HG02885 (cell line): ENCODE measurements around the gene KLHDC3.
"Not testable (repeated sequence)": the region's sequence is repeated elsewhere in the genome, so short reads cannot be mapped to it uniquely, and the experiment has no call there.

Source experiments
- ATAC-seq: cut with Tn5 transposase; IDR thresholded peaks from one replicate; pipeline ENCODE4 v1.9.1; 2021; ENCODE audit warnings: mild to moderate bottlenecking; ENCODE audit not compliant: unreplicated experiment, poor library complexity

The KLHDC3 gene

GRCh38 chr6:43021270-43022047 is 7.4 kb downstream of the KLHDC3 start, which contains the start of gene RRP36:
TSS of gene RRP36 (plus strand) at chr6:43021623. CDS start at chr6:43021655, 32 bp downstream.
- ATAC-seq, result peak; percentile 84

- ATAC-seq, result no peak
Measured at GRCh38 chr6:43024436-43024835, 10.4 kb downstream of the KLHDC3 start.

GRCh38 chr6:43026365-43026764 is 12.3 kb downstream of the KLHDC3 start:
- no peak for ATAC-seq

GRCh38 chr6:43029120-43029519 is 15.1 kb downstream of the KLHDC3 start:
- no peak for ATAC-seq

GRCh38 chr6:43032326-43032725 is 18.3 kb downstream of the KLHDC3 start:
- no peak for ATAC-seq

GRCh38 chr6:43033496-43034189 is 19.6 kb downstream of the KLHDC3 start:
- no peak for ATAC-seq

- ATAC-seq, result no peak
Measured at GRCh38 chr6:43034190-43034525, 20.1 kb downstream of the KLHDC3 start.

GRCh38 chr6:43035495-43036194 is 21.6 kb downstream of the KLHDC3 start:
- no peak for ATAC-seq

- no peak for ATAC-seq
Measured at GRCh38 chr6:43036712-43037111, 22.7 kb downstream of the KLHDC3 start.

GRCh38 chr6:43037197-43037596 is 23.1 kb downstream of the KLHDC3 start:
- no peak for ATAC-seq

- no peak for ATAC-seq
Measured at GRCh38 chr6:43037706-43038105, 23.7 kb downstream of the KLHDC3 start.

- no peak for ATAC-seq
Measured at GRCh38 chr6:43038727-43039126, 24.7 kb downstream of the KLHDC3 start.

GRCh38 chr6:43040542-43041257 is 26.7 kb downstream of the KLHDC3 start:
- no peak for ATAC-seq

GRCh38 chr6:43041475-43041874 is 27.4 kb downstream of the KLHDC3 start:
- not testable (repeated sequence) for ATAC-seq

- ATAC-seq, result no peak
Measured at GRCh38 chr6:43043310-43043709, 29.3 kb downstream of the KLHDC3 start.

GRCh38 chr6:43045371-43045930 is 31.4 kb downstream of the KLHDC3 start:
- no peak for ATAC-seq

GRCh38 chr6:43047998-43048397 is 33.9 kb downstream of the KLHDC3 start:
- ATAC-seq, result no peak

- ATAC-seq, result no peak
Measured at GRCh38 chr6:43050981-43051380, 36.9 kb downstream of the KLHDC3 start.

- ATAC-seq, result no peak
Measured at GRCh38 chr6:43052225-43052841, 38.3 kb downstream of the KLHDC3 start.
